WI38 (cell line): Measurements from ENCODE around the gene BBS4.

ENCODE experiments used
- H3K4me3 ChIP-seq: 2 replicates; pipeline ENCODE4 v1.5.1; 2011; ENCODE audit warnings: low read depth, mild to moderate bottlenecking, control low read depth, low read length
- CTCF ChIP-seq: IDR thresholded peaks from 2 replicates; pipeline ENCODE4 v1.5.1; 2012; ENCODE audit warnings: low read depth, mild to moderate bottlenecking, control low read depth, low read length

The BBS4 gene

GRCh38 chr15:72671525-72671924 is 14.5 kb upstream of the BBS4 start:
- no peak for TF ChIP-seq CTCF
- no peak overlapping the region for H3K4me3 ChIP-seq

GRCh38 chr15:72676838-72677237 is 9.2 kb upstream of the BBS4 start:
- TF ChIP-seq CTCF: no peak
- no peak overlapping the region for H3K4me3 ChIP-seq

- no peak for TF ChIP-seq CTCF
- H3K4me3 ChIP-seq: no peak overlapping the region
Observed at GRCh38 chr15:72680931-72681330, 5.1 kb upstream of the BBS4 start.

- H3K4me3 ChIP-seq: no peak overlapping the region
- no peak for TF ChIP-seq CTCF
Observed at GRCh38 chr15:72682772-72683171, 3.2 kb upstream of the BBS4 start.

GRCh38 chr15:72685301-72685924 is 594 bp upstream of the BBS4 start:
- H3K4me3 ChIP-seq: peak overlapping the region; percentile 87
- no peak for TF ChIP-seq CTCF

GRCh38 chr15:72688697-72689096 is 2.7 kb downstream of the BBS4 start:
- H3K4me3 ChIP-seq: no peak overlapping the region
- TF ChIP-seq CTCF: no peak

GRCh38 chr15:72690938-72691337 is 4.9 kb downstream of the BBS4 start:
- H3K4me3 ChIP-seq: no peak overlapping the region
- TF ChIP-seq CTCF: no peak
